HepG2 (cell line): ENCODE measurements around the gene PHLDB1. TPM values are rescaled to one million over a fixed set of nuclear protein-coding genes. Genes with fewer than 3 reads are reported as not detected.

Experiments used
- GLI4 ChIP-seq: sonication (generic); formaldehyde crosslinking; IDR thresholded peaks from 2 replicates; pipeline ENCODE4 v1.5.1; 2020; ENCODE audit warnings: missing genetic modification reagents, mild to moderate bottlenecking, moderate library complexity, borderline replicate concordance
- MBNL3 ChIP-seq: fragments of 250-450 bp; sonication (Bioruptor Pico); conservative IDR thresholded peaks from 2 replicates; pipeline ENCODE4 v1.8.0; 2022; ENCODE audit warnings: mild to moderate bottlenecking, inconsistent platforms
- NFRKB ChIP-seq: fragments of 450-650 bp; IDR thresholded peaks from 2 replicates; pipeline ENCODE4 v1.6.1; 2017
- NPAS2 ChIP-seq: sonication (generic); formaldehyde crosslinking; IDR thresholded peaks from 2 replicates; pipeline ENCODE4 v1.8.0; 2022; ENCODE audit warnings: mild to moderate bottlenecking, missing genetic modification reagents, borderline replicate concordance
- RBM22 ChIP-seq: fragments of 200-400 bp; formaldehyde crosslinking; optimal IDR thresholded peaks from 2 replicates; pipeline ENCODE3; 2017; ENCODE audit warnings: mild to moderate bottlenecking, low read length, moderate library complexity
- THAP9 ChIP-seq: sonication (generic); formaldehyde crosslinking; IDR thresholded peaks from 2 replicates; pipeline ENCODE4; 2020; ENCODE audit warnings: missing genetic modification reagents, mild to moderate bottlenecking, borderline replicate concordance
- ZFX ChIP-seq: sonication (generic); formaldehyde crosslinking; IDR thresholded peaks from 2 replicates; pipeline ENCODE4 v1.4.0; 2020; ENCODE audit warnings: mild to moderate bottlenecking, low read depth, missing genetic modification reagents, moderate library complexity
- polyA plus RNA-seq, 8 experiments: library from polyadenylated mRNA; depleted of rRNA in 3 of 8; stranded (reverse) in 7 of 8; unstranded in 1 of 8; fragments of >200 nt; fragmentation: Illumina TruSeq in 4 of 8; extraction: Trizol in 4 of 8; gene quantifications; 2 replicates each; pipeline versions ENCODE4 v1.2.1 to v1.2.3, GENCODE V29; 2011 to 2016; ENCODE audit warnings: low read depth in 4 of 8, missing spikeins in 1 of 8, mixed read lengths in 1 of 8; ENCODE audit not compliant: insufficient read depth in 1 of 8
- total RNA-seq, 5 experiments: library from RNA; depleted of rRNA; stranded (reverse); fragments of >200 nt; fragmentation: Illumina TruSeq; extraction: Trizol; gene quantifications; 2 replicates each; pipeline ENCODE4 v1.2.3, GENCODE V29; 2016; ENCODE audit warnings: low read depth in 1 of 5
- TF ChIP-seq, protein P1 (sequence below): sonication (generic); formaldehyde crosslinking; IDR thresholded peaks from 2 replicates; pipeline ENCODE4 v1.8.0; 2022; ENCODE audit warnings: mild to moderate bottlenecking, missing genetic modification reagents
- TF ChIP-seq, protein P2 (sequence below): sonication (generic); formaldehyde crosslinking; conservative IDR thresholded peaks from 2 replicates; pipeline ENCODE4 v1.8.0; 2022; ENCODE audit warnings: mild to moderate bottlenecking, moderate library complexity, missing genetic modification reagents
- TF ChIP-seq, protein P3 (sequence below): sonication (generic); formaldehyde crosslinking; IDR thresholded peaks from 2 replicates; pipeline ENCODE4 v1.8.0; 2022; ENCODE audit warnings: missing genetic modification reagents, mild to moderate bottlenecking, borderline replicate concordance
- TF ChIP-seq, protein P4 (sequence below): sonication (generic); formaldehyde crosslinking; IDR thresholded peaks from 2 replicates; pipeline ENCODE4 v1.5.1; 2020; ENCODE audit warnings: mild to moderate bottlenecking, missing genetic modification reagents, moderate library complexity
- TF ChIP-seq, protein P5 (sequence below): IDR thresholded peaks from 2 replicates; pipeline ENCODE4 v1.6.1; 2012; ENCODE audit warnings: inconsistent platforms

Gene PHLDB1
- total and polyA plus RNA-seq, 2 of the 13 experiments (the other 11 are each of a cell fraction or from before 2014, with no cell fraction given), result 13.8 to 14.2 TPM

DNA sequence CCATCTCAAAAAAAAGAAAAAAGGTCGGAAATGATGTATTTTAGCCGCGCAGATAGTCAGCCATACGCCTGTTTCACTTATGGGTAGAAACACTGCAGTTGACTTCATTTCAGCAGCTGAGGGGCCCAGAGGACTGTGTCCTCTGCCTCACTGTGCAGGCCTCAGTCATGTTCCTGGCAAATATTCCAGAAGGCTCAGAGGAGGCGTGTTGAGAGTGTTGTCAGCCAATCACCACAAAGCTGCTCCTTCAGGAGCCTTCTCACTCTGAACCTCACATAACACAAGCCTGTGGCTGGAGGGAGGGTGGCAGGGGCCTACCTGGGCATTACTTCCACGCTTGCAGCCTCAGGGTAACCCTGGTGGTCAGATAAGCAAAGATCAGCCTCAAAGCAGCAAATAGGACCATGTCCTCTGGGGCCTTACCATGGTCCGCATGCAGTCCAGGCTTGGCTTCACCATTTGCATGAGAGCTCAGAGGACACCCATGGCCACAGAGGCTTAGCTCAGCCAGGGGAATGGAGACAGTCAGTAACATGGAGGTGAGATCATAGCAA is 89.3 kb downstream of the PHLDB1 start (continued):
- TF ChIP-seq THAP9 (CRISPR knock-in tag) (0 out of 2 replicates have a peak, but pooled peaks have one; percentile 11), NPAS2 (CRISPR knock-in tag) (no peak), RBM22 (no peak), ZFX (CRISPR knock-in tag) (peak; percentile 66), NFRKB (no peak), MBNL3 (CRISPR knock-in tag) (no peak), GLI4 (no peak)
- TF ChIP-seq, protein P1, sequence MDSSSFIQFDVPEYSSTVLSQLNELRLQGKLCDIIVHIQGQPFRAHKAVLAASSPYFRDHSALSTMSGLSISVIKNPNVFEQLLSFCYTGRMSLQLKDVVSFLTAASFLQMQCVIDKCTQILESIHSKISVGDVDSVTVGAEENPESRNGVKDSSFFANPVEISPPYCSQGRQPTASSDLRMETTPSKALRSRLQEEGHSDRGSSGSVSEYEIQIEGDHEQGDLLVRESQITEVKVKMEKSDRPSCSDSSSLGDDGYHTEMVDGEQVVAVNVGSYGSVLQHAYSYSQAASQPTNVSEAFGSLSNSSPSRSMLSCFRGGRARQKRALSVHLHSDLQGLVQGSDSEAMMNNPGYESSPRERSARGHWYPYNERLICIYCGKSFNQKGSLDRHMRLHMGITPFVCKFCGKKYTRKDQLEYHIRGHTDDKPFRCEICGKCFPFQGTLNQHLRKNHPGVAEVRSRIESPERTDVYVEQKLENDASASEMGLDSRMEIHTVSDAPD (CRISPR knock-in tag), result no peak
- TF ChIP-seq, protein P2, sequence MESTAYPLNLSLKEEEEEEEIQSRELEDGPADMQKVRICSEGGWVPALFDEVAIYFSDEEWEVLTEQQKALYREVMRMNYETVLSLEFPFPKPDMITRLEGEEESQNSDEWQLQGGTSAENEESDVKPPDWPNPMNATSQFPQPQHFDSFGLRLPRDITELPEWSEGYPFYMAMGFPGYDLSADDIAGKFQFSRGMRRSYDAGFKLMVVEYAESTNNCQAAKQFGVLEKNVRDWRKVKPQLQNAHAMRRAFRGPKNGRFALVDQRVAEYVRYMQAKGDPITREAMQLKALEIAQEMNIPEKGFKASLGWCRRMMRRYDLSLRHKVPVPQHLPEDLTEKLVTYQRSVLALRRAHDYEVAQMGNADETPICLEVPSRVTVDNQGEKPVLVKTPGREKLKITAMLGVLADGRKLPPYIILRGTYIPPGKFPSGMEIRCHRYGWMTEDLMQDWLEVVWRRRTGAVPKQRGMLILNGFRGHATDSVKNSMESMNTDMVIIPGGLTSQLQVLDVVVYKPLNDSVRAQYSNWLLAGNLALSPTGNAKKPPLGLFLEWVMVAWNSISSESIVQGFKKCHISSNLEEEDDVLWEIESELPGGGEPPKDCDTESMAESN (CRISPR knock-in tag), result no peak
- TF ChIP-seq, protein P3, sequence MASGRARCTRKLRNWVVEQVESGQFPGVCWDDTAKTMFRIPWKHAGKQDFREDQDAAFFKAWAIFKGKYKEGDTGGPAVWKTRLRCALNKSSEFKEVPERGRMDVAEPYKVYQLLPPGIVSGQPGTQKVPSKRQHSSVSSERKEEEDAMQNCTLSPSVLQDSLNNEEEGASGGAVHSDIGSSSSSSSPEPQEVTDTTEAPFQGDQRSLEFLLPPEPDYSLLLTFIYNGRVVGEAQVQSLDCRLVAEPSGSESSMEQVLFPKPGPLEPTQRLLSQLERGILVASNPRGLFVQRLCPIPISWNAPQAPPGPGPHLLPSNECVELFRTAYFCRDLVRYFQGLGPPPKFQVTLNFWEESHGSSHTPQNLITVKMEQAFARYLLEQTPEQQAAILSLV (CRISPR knock-in tag), result no peak
- TF ChIP-seq, protein P4, sequence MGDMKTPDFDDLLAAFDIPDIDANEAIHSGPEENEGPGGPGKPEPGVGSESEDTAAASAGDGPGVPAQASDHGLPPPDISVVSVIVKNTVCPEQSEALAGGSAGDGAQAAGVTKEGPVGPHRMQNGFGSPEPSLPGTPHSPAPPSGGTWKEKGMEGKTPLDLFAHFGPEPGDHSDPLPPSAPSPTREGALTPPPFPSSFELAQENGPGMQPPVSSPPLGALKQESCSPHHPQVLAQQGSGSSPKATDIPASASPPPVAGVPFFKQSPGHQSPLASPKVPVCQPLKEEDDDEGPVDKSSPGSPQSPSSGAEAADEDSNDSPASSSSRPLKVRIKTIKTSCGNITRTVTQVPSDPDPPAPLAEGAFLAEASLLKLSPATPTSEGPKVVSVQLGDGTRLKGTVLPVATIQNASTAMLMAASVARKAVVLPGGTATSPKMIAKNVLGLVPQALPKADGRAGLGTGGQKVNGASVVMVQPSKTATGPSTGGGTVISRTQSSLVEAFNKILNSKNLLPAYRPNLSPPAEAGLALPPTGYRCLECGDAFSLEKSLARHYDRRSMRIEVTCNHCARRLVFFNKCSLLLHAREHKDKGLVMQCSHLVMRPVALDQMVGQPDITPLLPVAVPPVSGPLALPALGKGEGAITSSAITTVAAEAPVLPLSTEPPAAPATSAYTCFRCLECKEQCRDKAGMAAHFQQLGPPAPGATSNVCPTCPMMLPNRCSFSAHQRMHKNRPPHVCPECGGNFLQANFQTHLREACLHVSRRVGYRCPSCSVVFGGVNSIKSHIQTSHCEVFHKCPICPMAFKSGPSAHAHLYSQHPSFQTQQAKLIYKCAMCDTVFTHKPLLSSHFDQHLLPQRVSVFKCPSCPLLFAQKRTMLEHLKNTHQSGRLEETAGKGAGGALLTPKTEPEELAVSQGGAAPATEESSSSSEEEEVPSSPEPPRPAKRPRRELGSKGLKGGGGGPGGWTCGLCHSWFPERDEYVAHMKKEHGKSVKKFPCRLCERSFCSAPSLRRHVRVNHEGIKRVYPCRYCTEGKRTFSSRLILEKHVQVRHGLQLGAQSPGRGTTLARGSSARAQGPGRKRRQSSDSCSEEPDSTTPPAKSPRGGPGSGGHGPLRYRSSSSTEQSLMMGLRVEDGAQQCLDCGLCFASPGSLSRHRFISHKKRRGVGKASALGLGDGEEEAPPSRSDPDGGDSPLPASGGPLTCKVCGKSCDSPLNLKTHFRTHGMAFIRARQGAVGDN (CRISPR knock-in tag), result peak; percentile 62
- TF ChIP-seq, protein P5, sequence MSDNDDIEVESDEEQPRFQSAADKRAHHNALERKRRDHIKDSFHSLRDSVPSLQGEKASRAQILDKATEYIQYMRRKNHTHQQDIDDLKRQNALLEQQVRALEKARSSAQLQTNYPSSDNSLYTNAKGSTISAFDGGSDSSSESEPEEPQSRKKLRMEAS, result 0 out of 2 replicates have a peak, but pooled peaks have one; percentile 36
